WTC11 (cell line): ENCODE data around the gene CDH18. TPM values are rescaled to one million over a fixed set of nuclear protein-coding genes. Genes with fewer than 3 reads are reported as not detected.

Experiments
- ATAC-seq: fragments of 200-7000 bp; cut with Tn5 transposase; 2 replicates; pipeline ENCODE4 v1.10.0; 2021; ENCODE audit warnings: mild to moderate bottlenecking, moderate library complexity
- CTCF ChIA-PET: fragments of 300-600 bp; sonication (Branson Sonifier 250); formaldehyde crosslinking; loops from one replicate; lab custom pipeline; 2021; ENCODE audit warnings: antibody characterized with exemption; lab: Charles Lee
- POLR2A ChIA-PET: fragments of 350-600 bp; sonication (Branson Sonifier 250); formaldehyde crosslinking; loops from one replicate; lab custom pipeline; 2021; ENCODE audit warnings: antibody characterized with exemption; lab: Charles Lee
- DNase-seq: peaks from one replicate; pipeline ENCODE4 v3.0.0; 2021; ENCODE audit warnings: low spot score
- H3K27ac Mint-ChIP-seq: 2 replicates; pipeline ENCODE4 v1.8.0; 2021; ENCODE audit warnings: mixed read lengths
- H3K27me3 Mint-ChIP-seq: 2 replicates; pipeline ENCODE4 v1.8.0; 2021; ENCODE audit warnings: low read depth, mild to moderate bottlenecking, moderate library complexity, mixed read lengths
- H3K36me3 Mint-ChIP-seq: 2 replicates; pipeline ENCODE4 v1.8.0; 2021; ENCODE audit warnings: mixed read lengths
- H3K4me1 Mint-ChIP-seq: 2 replicates; pipeline ENCODE4 v1.8.0; 2022; ENCODE audit warnings: mixed read lengths
- H3K4me3 Mint-ChIP-seq: 2 replicates; pipeline ENCODE4 v1.8.0; 2021; ENCODE audit warnings: mild to moderate bottlenecking, moderate library complexity, mixed read lengths
- H3K9me3 Mint-ChIP-seq: 2 replicates; pipeline ENCODE4 v1.8.0; 2021; ENCODE audit warnings: mixed read lengths
- CREM ChIP-seq: sonication (generic); formaldehyde crosslinking; IDR thresholded peaks from 2 replicates; pipeline ENCODE4 v1.8.1; 2022; ENCODE audit warnings: mild to moderate bottlenecking, missing genetic modification reagents, moderate library complexity
- GABPB1 ChIP-seq: sonication (generic); formaldehyde crosslinking; IDR thresholded peaks from 2 replicates; pipeline ENCODE4 v1.8.1; 2023; ENCODE audit warnings: mild to moderate bottlenecking, missing genetic modification reagents
- GTF2I ChIP-seq: fragments of 250-450 bp; sonication (Bioruptor Pico); conservative IDR thresholded peaks from 2 replicates; pipeline ENCODE4 v1.4.0; 2021; ENCODE audit warnings: mild to moderate bottlenecking
- MXD4 ChIP-seq: fragments of 250-450 bp; sonication (Bioruptor Pico); IDR thresholded peaks from 2 replicates; pipeline ENCODE4 v1.8.0; 2021; ENCODE audit warnings: mild to moderate bottlenecking, moderate library complexity, borderline replicate concordance
- MYBL2 ChIP-seq: sonication (generic); formaldehyde crosslinking; IDR thresholded peaks from 2 replicates; pipeline ENCODE4 v1.8.1; 2023; ENCODE audit warnings: mild to moderate bottlenecking, moderate library complexity, missing genetic modification reagents
- NFE2L1 ChIP-seq: sonication (generic); formaldehyde crosslinking; IDR thresholded peaks from 2 replicates; pipeline ENCODE4 v1.8.1; 2023; ENCODE audit warnings: missing genetic modification reagents
- RELA ChIP-seq: sonication (generic); formaldehyde crosslinking; IDR thresholded peaks from 2 replicates; pipeline ENCODE4 v1.8.1; 2022; ENCODE audit warnings: missing genetic modification reagents, mild to moderate bottlenecking, borderline replicate concordance
- SOX15 ChIP-seq: fragments of 250-450 bp; sonication (Bioruptor Pico); IDR thresholded peaks from 2 replicates; pipeline ENCODE4 v1.9.0; 2021; ENCODE audit warnings: mild to moderate bottlenecking
- ZNF396 ChIP-seq: fragments of 250-450 bp; sonication (Bioruptor Pico); IDR thresholded peaks from 2 replicates; pipeline ENCODE4 v1.8.0; 2021; ENCODE audit warnings: mild to moderate bottlenecking, moderate library complexity, borderline replicate concordance
- ZNF671 ChIP-seq: fragments of 250-450 bp; sonication (Bioruptor Pico); IDR thresholded peaks from 2 replicates; pipeline ENCODE4 v1.8.0; 2021; ENCODE audit warnings: mild to moderate bottlenecking
- total RNA-seq: library from RNA; stranded (reverse); gene quantifications from 3 replicates; pipeline ENCODE4 v1.2.3, GENCODE V29; 2021
- TF ChIP-seq, protein P1 (sequence below): sonication (generic); formaldehyde crosslinking; IDR thresholded peaks from 2 replicates; pipeline ENCODE4 v1.8.1; 2023; ENCODE audit warnings: mild to moderate bottlenecking, missing genetic modification reagents
- TF ChIP-seq, protein P2 (sequence below): sonication (generic); formaldehyde crosslinking; IDR thresholded peaks from 2 replicates; pipeline ENCODE4 v1.8.1; 2022; ENCODE audit warnings: low read depth, mild to moderate bottlenecking, moderate library complexity, missing genetic modification reagents, borderline replicate concordance
- TF ChIP-seq, protein P3 (sequence below): fragments of 250-450 bp; sonication (Bioruptor Pico); IDR thresholded peaks from 2 replicates; pipeline ENCODE4 v1.9.0; 2021; ENCODE audit warnings: mild to moderate bottlenecking
- TF ChIP-seq, protein P4 (sequence below): sonication (generic); formaldehyde crosslinking; IDR thresholded peaks from 2 replicates; pipeline ENCODE4 v1.8.0; 2023; ENCODE audit warnings: mild to moderate bottlenecking, missing genetic modification reagents

The CDH18 gene
- total RNA-seq, 1 experiment from 2014 or later, result 0.24 TPM

DNA sequence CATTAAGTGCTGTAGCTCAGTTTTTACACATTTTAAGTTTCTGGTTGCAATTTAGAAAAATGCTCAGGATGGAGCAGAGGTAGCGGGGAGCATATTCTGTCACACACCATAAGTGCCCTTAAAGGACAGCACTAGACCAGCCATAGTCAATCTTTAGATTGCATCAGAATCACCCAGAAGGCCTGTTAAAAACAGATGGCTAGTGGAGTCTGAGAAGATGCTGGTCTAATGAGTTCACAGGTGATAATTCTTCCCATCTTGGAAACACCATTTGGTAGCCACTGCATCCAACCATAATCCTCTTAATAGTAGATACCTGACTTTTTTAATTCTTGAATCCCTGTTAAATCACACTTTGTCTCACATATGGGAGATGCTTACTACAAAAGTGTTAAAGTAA lies 113.2 kb downstream of the CDH18 start (continued):
- TF ChIP-seq RELA (CRISPR knock-in tag) (no peak), NFE2L1 (CRISPR knock-in tag) (no peak), SOX15 (no peak)
- TF ChIP-seq, protein P1, sequence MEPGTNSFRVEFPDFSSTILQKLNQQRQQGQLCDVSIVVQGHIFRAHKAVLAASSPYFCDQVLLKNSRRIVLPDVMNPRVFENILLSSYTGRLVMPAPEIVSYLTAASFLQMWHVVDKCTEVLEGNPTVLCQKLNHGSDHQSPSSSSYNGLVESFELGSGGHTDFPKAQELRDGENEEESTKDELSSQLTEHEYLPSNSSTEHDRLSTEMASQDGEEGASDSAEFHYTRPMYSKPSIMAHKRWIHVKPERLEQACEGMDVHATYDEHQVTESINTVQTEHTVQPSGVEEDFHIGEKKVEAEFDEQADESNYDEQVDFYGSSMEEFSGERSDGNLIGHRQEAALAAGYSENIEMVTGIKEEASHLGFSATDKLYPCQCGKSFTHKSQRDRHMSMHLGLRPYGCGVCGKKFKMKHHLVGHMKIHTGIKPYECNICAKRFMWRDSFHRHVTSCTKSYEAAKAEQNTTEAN, result no peak

DNA sequence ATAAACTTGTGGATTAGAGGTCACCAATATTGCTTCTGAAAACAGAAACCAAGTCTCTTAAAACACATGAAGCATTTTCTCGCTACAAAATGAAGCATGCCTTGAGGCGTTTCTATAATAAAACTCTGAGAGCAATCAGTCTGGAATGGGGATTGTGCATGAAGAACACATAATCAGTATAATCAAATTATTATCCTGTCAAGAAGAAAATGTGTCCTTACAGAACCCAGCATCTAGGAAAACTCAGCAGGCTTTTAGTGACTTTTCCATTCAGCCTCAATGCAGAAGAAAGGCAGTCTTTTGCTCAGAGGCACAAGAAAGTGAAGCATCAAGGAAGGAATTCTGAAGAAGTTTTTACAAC lies 121.9 kb downstream of the CDH18 start:
- H3K27ac Mint-ChIP-seq, result no peak overlapping the region

DNA sequence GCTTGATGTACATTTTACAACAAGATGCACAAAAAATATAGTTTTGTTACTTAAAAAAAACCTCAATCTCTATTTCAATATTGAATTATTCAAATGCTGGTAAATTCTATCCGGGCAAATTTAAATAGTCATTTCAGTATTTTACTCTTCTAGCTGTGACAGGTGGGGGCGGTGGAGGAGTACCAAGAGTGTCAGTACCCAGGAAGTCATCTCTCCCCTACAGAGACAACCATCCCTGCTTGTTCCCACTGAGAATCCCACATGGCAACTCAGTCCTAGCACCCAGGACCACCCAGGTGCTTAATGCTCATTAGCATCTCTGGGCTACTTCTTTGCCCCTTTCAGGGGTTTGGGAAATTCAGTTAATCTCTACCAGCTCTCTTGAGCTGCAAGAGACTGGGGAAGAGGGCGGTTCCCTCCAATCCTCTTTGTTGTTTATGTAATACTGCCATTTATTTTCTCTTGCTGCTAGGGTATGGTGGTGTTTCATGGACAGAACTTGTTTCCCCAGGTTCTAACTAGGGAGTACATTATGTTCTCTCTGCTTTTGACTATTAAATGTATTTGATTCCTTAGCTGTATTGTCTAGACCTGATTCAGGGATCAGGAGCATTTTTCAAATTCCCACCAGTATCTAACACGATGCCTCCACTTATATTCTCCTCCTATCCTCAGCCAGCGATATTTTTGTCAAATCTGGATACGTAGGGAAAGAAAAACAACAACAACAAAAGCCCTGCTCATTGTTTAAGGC lies 122.5 kb downstream of the CDH18 start:
- Mint-ChIP-seq H3K36me3 (no peaks in the 10 kb centered on the region), H3K4me3 (no peak overlapping the region), H3K9me3 (no peaks in the 10 kb centered on the region; the same call in 1 of the 2 replicates), H3K27ac (no peak overlapping the region), H3K27me3 (no peaks in the 10 kb centered on the region), H3K4me1 (peaks cover 19% of the 10 kb centered on the region)
- DNase-seq (peak; percentile 14), ATAC-seq (peak; percentile 66)
- CTCF ChIA-PET, result no interaction called here
- TF ChIP-seq MYBL2, result no peak
- TF ChIP-seq, protein P2, sequence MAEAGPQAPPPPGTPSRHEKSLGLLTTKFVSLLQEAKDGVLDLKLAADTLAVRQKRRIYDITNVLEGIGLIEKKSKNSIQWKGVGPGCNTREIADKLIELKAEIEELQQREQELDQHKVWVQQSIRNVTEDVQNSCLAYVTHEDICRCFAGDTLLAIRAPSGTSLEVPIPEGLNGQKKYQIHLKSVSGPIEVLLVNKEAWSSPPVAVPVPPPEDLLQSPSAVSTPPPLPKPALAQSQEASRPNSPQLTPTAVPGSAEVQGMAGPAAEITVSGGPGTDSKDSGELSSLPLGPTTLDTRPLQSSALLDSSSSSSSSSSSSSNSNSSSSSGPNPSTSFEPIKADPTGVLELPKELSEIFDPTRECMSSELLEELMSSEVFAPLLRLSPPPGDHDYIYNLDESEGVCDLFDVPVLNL, result no peak
- no peak for TF ChIP-seq CREM (CRISPR knock-in tag)
- TF ChIP-seq MXD4, result no peak
- no peak for TF ChIP-seq GABPB1
- TF ChIP-seq, protein P3, sequence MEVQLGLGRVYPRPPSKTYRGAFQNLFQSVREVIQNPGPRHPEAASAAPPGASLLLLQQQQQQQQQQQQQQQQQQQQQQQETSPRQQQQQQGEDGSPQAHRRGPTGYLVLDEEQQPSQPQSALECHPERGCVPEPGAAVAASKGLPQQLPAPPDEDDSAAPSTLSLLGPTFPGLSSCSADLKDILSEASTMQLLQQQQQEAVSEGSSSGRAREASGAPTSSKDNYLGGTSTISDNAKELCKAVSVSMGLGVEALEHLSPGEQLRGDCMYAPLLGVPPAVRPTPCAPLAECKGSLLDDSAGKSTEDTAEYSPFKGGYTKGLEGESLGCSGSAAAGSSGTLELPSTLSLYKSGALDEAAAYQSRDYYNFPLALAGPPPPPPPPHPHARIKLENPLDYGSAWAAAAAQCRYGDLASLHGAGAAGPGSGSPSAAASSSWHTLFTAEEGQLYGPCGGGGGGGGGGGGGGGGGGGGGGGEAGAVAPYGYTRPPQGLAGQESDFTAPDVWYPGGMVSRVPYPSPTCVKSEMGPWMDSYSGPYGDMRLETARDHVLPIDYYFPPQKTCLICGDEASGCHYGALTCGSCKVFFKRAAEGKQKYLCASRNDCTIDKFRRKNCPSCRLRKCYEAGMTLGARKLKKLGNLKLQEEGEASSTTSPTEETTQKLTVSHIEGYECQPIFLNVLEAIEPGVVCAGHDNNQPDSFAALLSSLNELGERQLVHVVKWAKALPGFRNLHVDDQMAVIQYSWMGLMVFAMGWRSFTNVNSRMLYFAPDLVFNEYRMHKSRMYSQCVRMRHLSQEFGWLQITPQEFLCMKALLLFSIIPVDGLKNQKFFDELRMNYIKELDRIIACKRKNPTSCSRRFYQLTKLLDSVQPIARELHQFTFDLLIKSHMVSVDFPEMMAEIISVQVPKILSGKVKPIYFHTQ, result no peak
- TF ChIP-seq, protein P1, result no peak
- TF ChIP-seq ZNF396 (CRISPR knock-in tag), result no peak
- TF ChIP-seq, protein P4, sequence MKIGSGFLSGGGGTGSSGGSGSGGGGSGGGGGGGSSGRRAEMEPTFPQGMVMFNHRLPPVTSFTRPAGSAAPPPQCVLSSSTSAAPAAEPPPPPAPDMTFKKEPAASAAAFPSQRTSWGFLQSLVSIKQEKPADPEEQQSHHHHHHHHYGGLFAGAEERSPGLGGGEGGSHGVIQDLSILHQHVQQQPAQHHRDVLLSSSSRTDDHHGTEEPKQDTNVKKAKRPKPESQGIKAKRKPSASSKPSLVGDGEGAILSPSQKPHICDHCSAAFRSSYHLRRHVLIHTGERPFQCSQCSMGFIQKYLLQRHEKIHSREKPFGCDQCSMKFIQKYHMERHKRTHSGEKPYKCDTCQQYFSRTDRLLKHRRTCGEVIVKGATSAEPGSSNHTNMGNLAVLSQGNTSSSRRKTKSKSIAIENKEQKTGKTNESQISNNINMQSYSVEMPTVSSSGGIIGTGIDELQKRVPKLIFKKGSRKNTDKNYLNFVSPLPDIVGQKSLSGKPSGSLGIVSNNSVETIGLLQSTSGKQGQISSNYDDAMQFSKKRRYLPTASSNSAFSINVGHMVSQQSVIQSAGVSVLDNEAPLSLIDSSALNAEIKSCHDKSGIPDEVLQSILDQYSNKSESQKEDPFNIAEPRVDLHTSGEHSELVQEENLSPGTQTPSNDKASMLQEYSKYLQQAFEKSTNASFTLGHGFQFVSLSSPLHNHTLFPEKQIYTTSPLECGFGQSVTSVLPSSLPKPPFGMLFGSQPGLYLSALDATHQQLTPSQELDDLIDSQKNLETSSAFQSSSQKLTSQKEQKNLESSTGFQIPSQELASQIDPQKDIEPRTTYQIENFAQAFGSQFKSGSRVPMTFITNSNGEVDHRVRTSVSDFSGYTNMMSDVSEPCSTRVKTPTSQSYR, result no peak
- POLR2A ChIA-PET, result no interaction called here

More for the DNA sequence above, 121.9 kb downstream of the CDH18 start:
- no peaks in the 10 kb centered on the region for H3K27me3 Mint-ChIP-seq
- ChIA-PET POLR2A (no interaction called here), CTCF (no interaction called here)
- TF ChIP-seq GTF2I (CRISPR knock-in tag) (no peak), MYBL2 (no peak), ZNF671 (CRISPR knock-in tag) (no peak)
- H3K4me1 Mint-ChIP-seq, result peaks cover 19% of the 10 kb centered on the region
- no peaks in the 10 kb centered on the region; the same call in 1 of the 2 replicates for H3K9me3 Mint-ChIP-seq
- no peak overlapping the region for H3K4me3 Mint-ChIP-seq
- DNase-seq (no peak), ATAC-seq (no peak)
- H3K36me3 Mint-ChIP-seq, result no peaks in the 10 kb centered on the region
